Right lobe of liver (tissue), 4 donors: ENCODE results near the gene PPARG.

Source experiments
- POLR2A ChIP-seq: fragments of 450-650 bp; IDR thresholded peaks from one replicate; pipeline ENCODE4 v1.6.1; 2017; ENCODE audit warnings: antibody characterized with exemption, mild to moderate bottlenecking
- TF ChIP-seq, protein P1 (sequence below), 4 donors: fragments of 200-600 bp in 3 of 4; fragments of 450-650 bp in 1 of 4; IDR thresholded peaks; one replicate each; pipeline versions ENCODE4 v1.5.1 to v1.8.0; 2016 to 2022; ENCODE audit warnings: antibody characterized with exemption in 4 of 4, mild to moderate bottlenecking in 2 of 4
- donor health status: DM: no; HTN: no; CAD: no.
- donor health status: DM: no; HTN: no; CAD: no.
- donor health status: DM: no; HTN: yes; CAD: no.

DNA sequence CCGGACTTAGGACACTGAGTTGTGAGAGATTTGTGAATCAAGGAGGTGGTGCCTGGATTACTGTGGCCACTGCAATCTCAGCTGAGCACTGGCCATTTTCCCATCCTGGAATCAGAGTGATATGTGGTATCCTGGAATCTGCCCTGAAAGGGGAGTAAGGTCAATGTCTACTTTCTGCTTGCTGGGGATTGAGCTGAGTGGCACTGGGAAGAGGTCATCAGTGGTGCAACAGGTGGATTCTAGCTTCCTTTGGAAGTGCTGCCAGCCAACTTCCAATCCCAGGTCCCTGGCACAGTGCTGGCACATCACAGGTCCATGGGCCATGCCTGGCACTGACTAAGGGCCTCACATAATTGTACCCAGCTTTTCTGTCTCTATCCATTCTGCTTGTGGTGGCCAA lies 174.8 kb downstream of the PPARG start:
- TF ChIP-seq POLR2A: no peak
- TF ChIP-seq, protein P1, sequence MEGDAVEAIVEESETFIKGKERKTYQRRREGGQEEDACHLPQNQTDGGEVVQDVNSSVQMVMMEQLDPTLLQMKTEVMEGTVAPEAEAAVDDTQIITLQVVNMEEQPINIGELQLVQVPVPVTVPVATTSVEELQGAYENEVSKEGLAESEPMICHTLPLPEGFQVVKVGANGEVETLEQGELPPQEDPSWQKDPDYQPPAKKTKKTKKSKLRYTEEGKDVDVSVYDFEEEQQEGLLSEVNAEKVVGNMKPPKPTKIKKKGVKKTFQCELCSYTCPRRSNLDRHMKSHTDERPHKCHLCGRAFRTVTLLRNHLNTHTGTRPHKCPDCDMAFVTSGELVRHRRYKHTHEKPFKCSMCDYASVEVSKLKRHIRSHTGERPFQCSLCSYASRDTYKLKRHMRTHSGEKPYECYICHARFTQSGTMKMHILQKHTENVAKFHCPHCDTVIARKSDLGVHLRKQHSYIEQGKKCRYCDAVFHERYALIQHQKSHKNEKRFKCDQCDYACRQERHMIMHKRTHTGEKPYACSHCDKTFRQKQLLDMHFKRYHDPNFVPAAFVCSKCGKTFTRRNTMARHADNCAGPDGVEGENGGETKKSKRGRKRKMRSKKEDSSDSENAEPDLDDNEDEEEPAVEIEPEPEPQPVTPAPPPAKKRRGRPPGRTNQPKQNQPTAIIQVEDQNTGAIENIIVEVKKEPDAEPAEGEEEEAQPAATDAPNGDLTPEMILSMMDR (IDR thresholded peaks at IDR 0.05): no peak
